ENCODE measurements around the gene TC2N.

- TF ChIP-seq CTCF (IDR thresholded peaks at IDR 0.05; ENCODE audit: low read length) = no peak
- TF ChIP-seq EZH2 (IDR thresholded peaks at IDR 0.05; ENCODE audit: borderline replicate concordance, low read length) = no peak
Observed at GRCh38 chr14:91883753-91884152, 16.4 kb upstream of the TC2N start.
